ENCODE results near the gene HIBADH.
"Not testable (repeated sequence)": the region's sequence is repeated elsewhere in the genome, so short reads cannot be mapped to it uniquely, and the experiment has no call there.

The HIBADH gene

GRCh38 chr7:27533652-27534081 is 129.0 kb downstream of the HIBADH start:
- peak; percentile 83 to 85 for DNase-seq

GRCh38 chr7:27532314-27532713 is 130.4 kb downstream of the HIBADH start:
- DNase-seq = no peak

GRCh38 chr7:27527348-27527714 is 135.4 kb downstream of the HIBADH start:
- DNase-seq = no peak

- no peak for DNase-seq
Measured at GRCh38 chr7:27526611-27527347, 135.9 kb downstream of the HIBADH start.

- no peak for DNase-seq
Measured at GRCh38 chr7:27526131-27526530, 136.6 kb downstream of the HIBADH start.

- no peak for DNase-seq
Measured at GRCh38 chr7:27523321-27523720, 139.4 kb downstream of the HIBADH start.

- no peak for DNase-seq
Measured at GRCh38 chr7:27522566-27522965, 140.1 kb downstream of the HIBADH start.

- no peak for DNase-seq
Measured at GRCh38 chr7:27520815-27521790, 141.6 kb downstream of the HIBADH start.

- no peak for DNase-seq
Measured at GRCh38 chr7:27519793-27520469, 142.8 kb downstream of the HIBADH start.

- DNase-seq = no peak
Measured at GRCh38 chr7:27518561-27519350, 143.9 kb downstream of the HIBADH start.

- peak; percentile 84 to 87 for DNase-seq
Measured at GRCh38 chr7:27516421-27516820, 146.3 kb downstream of the HIBADH start.

- no peak for DNase-seq
Measured at GRCh38 chr7:27515933-27516332, 146.8 kb downstream of the HIBADH start.

- no peak for DNase-seq
Measured at GRCh38 chr7:27514861-27515260, 147.8 kb downstream of the HIBADH start.

- DNase-seq = no peak
Measured at GRCh38 chr7:27513885-27514284, 148.8 kb downstream of the HIBADH start.

- DNase-seq = not testable (repeated sequence)
Measured at GRCh38 chr7:27511370-27511769, 151.3 kb downstream of the HIBADH start.

GRCh38 chr7:27510541-27510940 is 152.1 kb downstream of the HIBADH start:
- DNase-seq = peak in 1 of 2 experiments; percentile 33

- not testable (repeated sequence) for DNase-seq
Measured at GRCh38 chr7:27501879-27502278, 160.8 kb downstream of the HIBADH start.

- no peak for DNase-seq
Measured at GRCh38 chr7:27501001-27501400, 161.7 kb downstream of the HIBADH start.

GRCh38 chr7:27492224-27492623 is 170.5 kb downstream of the HIBADH start:
- DNase-seq = no peak

- DNase-seq = no peak
Measured at GRCh38 chr7:27491534-27491933, 171.1 kb downstream of the HIBADH start.

GRCh38 chr7:27487509-27487908 is 175.2 kb downstream of the HIBADH start:
- DNase-seq = no peak

GRCh38 chr7:27484451-27484850 is 178.2 kb downstream of the HIBADH start:
- DNase-seq = no peak
